Lung microvascular endothelial cell (primary cell): ENCODE results near the gene PPP1R15B. TPM values are rescaled to one million over a fixed set of nuclear protein-coding genes. Genes with fewer than 3 reads are reported as not detected.

ENCODE experiments used
- DNase-seq, 2 donors: peaks; one replicate each; pipeline versions ENCODE4 v3.0.0 to v3.0.0-alpha.2; 2010; ENCODE audit warnings: low read depth in 2 of 2
- total RNA-seq: library from RNA; depleted of rRNA; stranded (reverse); fragments of >200 nt; gene quantifications from 2 replicates; pipeline ENCODE4 v1.2.1, GENCODE V29; 2014

PPP1R15B gene
- total RNA-seq, 1 donor from 2014 or later = 21.0 TPM

DNA sequence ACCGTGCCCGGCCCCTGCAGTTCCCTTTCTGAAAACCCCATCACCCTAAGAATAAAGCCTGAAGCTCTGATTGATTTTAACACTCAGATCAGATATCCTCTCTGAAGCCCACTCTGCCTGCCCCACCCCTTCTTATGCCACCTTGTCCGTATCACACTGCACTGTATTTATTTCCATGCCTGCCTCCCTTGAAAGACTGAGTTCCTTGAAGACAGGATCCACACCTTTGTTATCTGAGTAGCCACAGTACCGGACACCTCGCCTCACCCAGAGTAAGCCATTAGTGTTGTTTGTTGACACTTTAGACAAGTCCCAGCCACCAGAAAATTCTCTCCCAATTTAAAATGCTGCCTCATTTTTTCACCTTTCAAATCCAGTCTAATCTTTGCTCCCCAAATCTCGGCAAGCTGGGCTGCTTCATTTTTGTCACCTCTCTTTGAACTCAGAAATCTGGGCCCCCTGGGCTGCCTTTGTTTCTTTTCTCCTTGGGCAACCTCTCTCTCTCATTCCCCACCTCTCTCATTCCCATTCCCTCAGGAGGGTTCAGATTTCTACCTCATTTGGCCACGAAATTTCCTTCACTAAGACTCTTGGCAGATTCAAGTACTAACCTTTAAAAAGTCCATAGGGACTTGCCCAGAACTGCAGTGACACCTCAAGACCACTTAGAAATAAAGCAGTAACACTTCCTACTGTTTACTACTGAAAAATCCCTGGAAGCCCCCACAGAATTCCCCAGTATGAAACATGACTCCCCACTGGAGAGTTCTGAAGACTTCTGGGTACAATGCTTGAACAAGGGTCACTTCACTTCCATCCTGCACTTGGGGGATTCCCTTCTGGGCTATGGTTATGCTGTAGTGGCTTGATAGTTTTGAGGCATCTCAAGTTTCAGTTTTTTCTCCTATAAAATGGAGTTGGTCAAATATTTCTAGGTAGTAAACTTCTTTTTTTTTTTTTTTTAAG lies 8.7 kb upstream of the PPP1R15B start:
- no peak for DNase-seq

DNA sequence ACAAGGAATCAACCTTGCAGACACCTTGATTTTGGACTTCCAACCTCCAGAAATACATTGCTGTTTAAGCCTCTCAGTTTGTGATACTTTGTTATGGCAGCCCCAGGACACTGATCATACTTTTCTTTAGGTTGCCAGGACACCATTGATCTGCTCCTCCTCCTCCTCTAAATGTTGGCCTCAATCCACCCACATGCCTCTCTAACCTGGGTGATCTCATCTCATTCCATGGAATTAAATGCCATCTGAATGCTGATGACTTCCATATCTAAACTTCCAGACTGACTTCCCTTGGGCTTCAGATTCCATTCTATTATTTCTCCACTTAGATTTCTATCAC lies 7.4 kb upstream of the PPP1R15B start:
- peak in 1 of 2 donors; percentile 17 for DNase-seq

DNA sequence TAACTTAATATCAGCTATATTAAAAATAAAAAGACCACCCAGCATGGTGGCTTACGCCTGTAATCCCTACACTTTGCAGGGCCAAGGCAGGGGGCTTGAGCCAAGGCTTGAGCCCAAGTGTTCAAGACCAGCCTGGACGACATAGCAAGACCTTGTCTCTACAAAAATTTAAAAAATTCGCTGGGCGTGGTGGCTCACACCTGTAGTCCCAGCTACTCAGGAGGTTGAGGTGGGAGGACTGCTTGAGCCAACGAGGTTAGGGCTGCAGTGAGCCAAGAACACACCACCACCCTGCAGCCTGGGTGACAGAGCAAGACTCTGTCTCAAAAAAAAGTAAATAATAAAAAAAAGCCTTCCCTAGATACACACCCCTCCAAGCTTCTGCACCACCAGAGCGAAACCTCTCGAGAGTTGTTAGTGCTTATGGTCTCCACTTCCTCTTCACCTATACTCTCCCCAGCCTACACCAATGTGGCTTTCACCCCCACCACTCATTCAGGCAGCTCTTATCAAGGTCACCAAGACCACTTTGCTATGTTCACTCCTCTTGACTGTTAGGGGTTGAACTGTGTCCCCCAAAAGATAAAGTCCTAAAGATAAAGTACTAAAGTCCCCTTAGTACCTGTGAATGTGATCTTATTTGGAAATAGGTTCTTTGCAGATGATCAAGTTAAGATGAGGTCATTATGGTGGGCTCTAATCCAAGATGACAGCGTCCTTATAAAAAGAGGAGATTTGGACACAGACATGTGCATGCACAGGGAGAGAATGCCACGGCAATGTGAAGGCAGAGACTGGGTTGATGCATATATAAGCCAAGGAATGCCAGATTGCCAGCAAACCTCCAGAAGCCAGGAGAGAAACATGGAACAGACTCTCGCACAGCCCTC lies 6.8 kb upstream of the PPP1R15B start:
- DNase-seq = peak in 1 of 2 donors; percentile 23

DNA sequence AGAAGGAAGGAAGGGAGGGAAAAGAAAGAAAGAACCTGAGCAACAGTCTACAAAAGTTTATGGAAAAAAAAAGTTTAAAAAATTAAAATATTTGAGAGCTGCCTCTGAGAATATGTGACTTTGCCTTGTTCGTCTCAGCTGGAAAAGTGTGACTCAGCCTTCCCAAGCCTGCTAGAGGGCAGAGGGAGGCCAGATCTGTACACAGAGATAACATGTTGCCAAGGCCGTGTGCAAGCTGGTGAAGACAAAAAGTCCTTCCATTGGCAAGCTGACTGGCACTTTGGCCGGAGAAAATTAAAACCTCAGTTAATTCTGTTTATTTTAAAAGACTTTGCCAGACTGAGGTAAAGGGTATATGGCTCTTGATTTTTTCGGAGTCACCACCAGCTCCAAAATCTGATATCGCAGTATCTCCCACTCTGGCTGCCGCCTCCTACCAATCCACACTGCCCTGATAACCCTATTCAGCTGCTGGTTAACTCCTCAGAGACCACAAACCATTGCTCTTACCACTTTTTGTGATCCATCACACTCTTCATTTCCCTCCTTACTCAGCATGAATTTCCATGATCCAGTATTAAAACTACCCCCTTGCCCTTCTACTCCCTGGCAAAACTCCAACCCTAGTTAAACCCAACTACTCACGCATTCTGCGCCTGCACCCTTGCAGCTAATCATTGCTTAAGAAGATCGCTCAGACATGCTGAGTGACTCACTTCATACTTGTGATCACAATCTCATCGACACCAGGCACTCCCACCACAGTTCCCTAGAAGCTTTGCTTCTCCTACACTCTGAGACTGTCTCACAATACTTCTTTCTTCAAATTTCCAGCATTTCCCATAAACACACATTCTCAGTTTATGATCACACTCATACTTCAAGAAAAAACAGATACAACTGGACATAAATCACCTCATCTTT lies 5.7 kb upstream of the PPP1R15B start:
- DNase-seq = peak; percentile 71 to 96

DNA sequence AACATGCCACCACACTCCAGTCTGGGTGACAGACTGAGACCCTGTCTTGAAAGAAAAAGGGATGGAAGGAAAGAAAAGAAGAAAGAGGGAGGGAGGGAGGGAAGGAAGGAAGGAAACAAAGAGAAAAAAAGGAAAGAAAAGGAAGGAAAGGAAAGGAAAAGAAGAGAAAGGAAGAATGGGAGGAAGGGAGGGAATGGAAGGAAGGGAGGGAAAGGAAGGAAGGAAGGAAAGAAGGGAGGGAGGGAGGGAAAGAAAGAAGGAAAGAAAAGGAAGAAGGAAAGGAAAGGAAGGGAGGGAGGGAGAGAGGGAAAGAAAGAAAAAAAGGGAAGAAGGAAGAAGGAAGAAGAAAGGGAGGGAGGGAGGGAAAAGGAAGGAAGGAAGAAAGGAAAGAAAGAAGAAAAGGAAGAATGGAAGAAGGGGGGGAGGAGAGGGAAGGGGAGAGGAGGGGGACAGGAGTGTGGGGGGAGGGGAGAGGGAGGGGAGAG lies 5.0 kb upstream of the PPP1R15B start:
- DNase-seq = no peak

DNA sequence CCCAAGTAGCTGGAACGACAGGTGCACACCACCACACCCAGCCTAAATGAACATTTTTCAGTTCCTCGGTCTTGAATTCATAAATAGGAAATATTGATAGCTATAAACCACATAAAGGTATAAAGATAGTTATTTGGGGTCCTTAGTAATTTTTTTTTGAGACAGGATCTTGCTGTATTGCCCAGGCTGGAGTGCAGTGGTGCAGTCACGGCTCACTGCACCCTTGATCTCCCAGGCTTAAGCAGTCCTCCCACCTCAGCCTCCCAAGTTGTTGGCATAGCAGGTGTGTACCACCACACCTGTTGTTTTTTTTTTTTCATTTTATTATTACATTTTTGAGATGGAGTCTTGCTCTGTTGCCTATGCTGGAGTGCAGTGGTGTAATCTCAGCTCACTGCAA lies 3.7 kb upstream of the PPP1R15B start:
- no peak for DNase-seq

DNA sequence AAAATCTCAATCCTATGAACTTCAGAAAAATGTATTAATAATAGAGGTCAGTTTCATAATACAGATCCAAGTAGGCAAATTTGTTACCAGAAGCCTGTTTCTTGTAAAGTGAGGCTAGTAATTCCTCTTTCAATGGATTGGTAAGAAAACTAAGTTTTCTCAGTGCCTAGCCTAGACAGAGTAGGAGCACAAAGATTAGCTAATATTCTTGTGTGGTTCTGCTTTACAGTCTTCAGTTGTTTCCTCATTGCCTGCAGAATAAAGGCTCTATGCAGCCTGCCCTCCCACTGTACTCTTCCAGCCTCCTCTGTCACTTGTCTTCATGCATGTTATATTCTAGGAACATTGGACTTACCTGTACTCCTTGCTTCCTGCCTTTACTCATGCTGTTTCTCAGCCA lies 2.4 kb upstream of the PPP1R15B start:
- no peak for DNase-seq

DNA sequence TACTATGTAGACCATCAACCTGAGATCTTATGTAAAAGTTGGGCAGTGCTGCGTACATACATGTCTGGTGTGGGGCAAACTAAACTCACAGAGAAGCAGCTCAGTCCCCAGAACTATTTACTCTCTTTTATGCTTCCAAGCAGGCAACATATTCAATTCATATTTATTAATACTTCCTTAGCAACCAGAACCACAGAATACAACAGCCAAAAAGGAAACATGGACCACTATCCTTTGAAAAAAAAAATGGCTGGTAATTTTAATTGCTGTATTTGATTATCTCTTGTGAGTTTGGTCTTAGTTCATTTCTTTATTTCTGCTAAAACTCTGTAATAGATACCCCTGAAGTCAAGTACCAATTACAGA lies 1.5 kb upstream of the PPP1R15B start:
- peak in 1 of 2 donors; percentile 36 for DNase-seq

DNA sequence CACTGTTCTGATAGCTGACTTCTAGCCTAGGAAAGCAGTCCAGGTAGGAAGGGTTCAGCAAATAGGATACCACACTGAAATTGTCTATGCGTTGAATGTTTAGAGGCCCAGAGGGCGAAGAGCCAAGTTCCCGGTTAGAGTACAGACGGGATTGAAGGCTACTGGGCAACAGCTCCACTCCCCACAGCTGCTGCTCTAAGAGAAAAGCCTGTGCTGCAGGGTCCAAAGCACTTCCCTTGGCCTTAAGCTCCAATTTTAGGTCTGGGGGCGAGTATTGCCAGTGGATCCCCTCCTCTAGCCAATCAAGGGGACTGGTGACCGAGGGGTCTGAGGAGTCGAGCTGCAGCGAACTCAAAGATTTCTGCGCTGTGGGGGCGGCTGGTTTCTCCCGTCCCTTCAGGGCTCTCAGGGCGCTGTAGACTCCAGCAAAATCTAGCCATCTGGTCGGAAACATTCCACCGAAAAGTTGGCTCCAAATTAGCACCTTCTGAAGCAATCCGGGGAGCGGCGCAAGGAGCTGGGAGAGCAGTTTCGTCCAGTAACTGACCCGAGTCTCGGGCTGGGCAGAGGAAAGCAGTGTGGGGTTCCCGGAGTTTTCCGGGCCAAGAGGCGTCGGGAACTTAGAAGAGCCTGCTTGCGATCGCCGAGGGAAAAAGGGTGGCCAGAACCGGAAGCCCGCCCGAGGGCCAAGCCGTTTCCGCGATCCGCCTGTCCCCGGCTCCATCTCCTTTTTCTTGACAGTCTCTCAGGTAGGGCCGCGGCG lies 748 bp downstream of the PPP1R15B start:
- DNase-seq = peak; percentile 55 to 67

DNA sequence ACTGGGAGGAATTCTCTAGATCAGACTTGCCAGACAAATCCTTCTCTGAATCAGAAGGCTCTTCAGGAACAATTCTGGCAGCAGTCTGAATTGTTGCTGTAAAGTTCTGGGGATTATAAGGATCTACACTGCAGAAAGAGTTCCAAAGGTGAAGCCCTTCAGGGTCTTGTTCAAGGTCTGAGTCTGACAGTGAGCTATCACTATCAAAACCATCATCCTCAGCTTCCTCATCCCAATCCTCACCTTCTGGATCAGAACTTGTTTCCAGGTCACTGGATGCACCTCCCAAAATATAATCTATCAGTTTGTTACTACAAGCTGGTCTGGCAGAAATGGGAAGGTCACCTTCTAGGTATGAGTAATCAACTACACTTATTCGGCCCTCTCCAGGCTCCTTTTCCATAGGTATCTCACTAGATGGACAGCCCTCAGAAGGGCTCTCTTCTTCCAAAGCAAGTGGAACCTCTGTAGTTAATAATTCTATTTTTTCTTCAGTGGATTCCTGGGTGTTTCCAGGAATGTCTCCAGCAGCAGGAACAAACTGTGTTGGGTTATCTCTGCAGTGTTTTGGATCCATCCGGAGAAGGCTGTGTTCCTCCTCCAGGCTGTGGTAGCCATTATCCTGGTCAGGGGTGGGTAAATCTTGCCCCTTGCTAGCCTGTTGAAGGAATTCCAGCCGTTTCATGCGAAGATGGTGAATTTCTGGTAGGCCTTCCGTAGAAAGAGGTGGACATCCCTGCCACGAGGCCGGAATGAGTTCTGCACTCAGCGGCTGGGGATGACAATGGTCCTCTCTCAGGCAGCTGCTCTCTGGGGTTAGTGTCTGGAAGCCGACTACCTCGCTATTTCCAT lies 1.6 kb downstream of the PPP1R15B start:
- DNase-seq = peak in 1 of 2 donors; percentile 31

DNA sequence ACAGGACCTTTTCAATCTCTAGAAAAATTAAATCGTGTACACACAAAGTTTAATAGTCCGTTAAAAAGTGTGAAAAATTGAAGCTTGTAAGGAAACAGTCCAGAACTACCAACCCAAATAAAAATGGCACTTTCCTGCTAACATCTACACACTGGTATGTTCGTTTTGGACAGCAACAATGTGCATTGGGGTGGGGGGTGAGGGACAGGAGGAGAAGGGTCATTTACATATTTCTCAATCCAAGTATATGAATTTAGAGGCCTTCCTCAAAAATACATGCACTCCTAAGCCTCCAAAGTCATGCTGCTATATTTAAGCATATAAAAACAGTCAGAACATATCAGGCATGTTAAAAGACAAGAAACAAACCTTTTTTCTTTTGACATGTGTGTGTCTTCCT lies 2.5 kb downstream of the PPP1R15B start:
- DNase-seq = peak; percentile 20 to 33

DNA sequence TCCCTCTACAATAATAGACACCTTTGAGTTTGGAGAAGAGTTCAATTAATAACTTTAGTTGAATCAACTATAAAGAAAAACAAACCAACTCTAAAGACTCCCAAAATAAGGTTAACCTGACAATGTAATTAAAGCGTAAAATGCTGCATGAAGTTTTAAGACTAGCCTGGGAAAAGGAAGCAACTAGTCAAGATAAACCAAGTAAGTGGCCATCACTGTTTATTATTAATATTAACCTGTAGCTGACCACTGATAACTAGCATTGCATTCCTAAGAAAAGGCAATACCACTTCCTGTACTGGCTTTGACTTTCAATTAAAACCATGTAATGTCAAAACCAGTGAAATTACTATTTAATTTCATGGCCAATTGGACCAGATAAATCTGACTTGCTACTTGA lies 3.0 kb downstream of the PPP1R15B start:
- DNase-seq = no peak

DNA sequence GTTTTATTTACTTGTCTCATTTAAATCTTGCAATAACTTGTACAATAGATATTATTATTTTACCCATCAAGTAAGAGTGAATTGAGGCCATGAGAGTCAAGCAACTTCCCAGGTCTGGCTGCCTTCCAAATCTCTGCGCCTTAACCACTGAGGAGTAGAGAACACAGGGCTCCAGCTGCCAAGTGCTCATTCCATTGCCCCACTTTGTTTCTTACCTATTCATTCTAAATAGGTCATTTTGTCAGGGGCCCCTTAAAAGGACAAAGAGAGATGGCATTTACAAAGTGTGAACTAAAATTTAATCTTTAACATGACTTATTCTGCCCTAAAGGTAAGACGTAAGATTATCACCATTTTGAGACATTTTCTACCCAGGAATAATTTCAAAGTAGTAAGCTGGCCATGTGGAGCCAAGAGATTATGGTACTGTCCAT lies 3.5 kb downstream of the PPP1R15B start:
- peak in 1 of 2 donors; percentile 70 for DNase-seq

DNA sequence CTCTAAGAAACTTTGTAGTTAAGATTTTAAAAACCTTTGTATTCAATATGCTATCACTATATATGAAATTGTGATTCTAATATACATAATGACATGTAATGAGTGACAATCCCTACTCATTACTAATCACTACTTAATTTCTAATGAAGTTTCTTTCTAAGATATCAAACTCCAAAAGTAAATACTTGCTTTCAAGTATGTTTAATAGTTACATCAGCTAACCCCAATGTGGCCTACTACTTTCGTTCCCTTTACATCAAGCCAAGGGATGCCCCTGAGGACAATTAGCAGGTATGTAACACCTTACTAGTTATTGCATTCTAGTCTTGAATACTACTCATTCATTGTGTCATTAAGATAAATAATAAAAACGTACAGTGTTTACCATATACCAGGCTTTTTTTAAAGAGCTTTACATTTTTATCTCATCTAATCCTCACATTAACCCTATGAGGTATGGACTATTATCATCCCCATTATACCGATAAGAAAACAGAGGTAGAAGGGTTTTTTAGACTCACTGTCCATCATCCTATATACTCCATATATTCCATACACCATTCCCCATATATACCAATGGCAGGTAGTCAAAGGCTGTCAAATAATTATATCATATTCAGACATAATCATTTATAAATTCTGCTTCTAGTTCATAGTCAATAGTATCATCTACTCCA lies 4.2 kb downstream of the PPP1R15B start:
- DNase-seq = no peak

DNA sequence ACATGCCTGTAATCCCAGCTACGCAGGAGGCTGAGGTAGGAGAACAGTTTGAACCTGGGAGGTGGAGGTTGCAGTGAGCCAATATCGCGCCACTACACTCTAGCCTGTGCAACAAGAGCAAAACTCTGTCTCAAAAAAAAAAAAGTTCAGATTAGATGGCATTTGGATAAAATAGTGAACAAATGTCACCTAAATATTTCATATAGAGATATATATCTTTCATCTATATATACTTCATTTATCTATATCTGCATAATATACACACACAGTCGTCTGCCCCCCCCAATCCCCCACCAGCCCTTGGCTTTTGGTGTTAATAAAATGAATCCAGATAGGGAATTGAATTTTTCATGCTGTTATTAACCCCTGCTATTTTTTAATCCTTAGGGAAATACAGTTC lies 5.0 kb downstream of the PPP1R15B start:
- no peak for DNase-seq

DNA sequence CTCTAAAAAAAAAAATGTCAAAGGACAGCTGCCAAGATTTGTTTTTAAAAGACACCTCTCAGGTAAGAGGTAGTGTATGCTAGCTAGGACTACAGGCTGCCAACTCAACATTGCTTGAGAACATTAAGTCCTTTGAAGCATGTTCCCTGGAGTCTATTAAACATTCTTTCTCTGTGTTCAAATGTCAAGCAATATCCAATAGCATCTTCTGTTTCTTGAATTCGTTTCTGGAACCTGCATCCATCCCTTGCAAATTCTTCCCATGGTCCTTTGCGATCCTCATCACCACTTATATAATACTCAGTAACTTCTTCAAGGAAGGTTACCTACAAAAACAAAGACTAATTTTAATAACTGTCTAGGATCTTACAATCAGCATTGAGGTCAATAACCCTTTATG lies 5.6 kb downstream of the PPP1R15B start:
- no peak for DNase-seq

DNA sequence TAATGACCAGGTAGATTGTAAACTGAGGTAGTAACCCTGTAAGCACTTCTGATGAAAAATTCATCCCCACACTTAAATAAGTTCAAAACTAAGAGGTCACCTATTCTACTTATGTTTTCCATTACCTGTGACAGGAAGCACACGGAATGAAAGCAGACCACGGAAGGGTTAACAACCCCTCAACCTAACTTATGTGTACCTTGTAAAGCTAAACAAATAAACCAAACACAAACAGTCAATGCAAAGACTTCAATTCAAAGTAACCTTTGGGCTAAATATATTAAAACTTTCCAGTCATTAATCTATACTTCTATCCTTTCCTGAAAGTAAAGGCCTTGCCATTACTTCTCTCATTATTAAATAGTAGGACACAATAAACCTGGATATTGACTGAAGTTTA lies 7.0 kb downstream of the PPP1R15B start:
- no peak for DNase-seq

DNA sequence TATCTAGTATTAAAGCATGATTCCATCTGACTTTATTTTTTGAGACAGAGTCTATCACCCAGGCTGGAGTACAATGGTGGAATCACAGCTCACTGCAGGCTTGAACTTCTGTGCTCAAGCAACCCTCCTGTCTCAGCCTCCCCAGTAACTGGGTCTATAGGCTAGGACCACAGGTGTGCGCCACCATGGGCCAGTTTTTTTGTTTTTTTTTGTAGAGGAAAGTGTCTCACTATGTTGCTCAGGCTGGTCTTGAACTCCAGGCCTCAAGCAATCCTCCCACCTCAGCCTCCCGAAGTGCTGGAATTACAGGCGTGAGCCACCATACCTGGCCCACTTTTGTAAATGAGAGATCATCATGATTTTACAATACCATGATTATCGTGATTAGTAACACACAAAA lies 9.2 kb downstream of the PPP1R15B start:
- no peak for DNase-seq

DNA sequence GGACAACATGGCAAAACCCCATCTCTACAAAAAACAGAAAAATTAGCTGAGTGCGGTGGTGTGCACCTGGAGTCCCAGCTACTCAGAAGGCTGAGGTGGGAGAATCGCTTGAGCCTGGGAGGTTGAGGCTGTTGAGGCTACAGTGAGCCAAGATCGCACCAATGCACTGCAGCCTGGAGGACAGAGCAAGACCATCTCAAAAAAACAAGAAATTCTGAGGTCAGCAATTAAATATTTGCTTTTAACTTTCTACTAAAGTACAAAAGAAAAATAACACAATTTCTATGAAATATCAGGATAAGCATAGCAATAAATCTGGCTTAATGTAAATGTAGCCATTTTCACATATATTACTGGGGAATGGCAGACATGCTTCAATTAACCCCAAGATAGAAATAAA lies 9.9 kb downstream of the PPP1R15B start:
- DNase-seq = no peak
